HG03045 (cell line): ENCODE data around the gene FKBP3.

Source experiments
- ATAC-seq: cut with Tn5 transposase; IDR thresholded peaks from one replicate; pipeline ENCODE4 v1.9.1; 2021; ENCODE audit warnings: mild to moderate bottlenecking, moderate library complexity; ENCODE audit not compliant: unreplicated experiment

FKBP3 gene

DNA sequence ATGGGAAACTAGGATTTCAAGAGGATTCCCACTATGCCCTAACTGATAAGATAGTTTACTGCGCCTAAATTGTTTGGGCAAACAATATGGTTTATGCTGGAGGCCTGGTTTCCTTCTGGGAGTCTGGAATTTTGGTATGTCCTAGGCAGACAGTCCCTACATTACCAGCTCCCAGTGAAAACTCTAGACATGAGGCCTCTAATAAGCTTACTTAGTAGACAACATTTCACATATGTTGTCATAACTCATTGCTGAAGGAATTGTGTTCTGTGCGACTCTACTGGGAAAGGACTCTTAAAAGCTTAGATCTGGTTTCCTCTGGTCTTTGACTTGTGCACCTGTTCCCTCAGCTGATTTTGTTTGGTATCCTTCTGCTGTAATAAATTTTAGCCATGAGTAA lies 68.3 kb downstream of the FKBP3 start:
- no peak for ATAC-seq
